ENCODE measurements around the gene DSG2. TPM values are rescaled to one million over a fixed set of nuclear protein-coding genes. Genes with fewer than 3 reads are reported as not detected.

DSG2 gene
- total and polyA plus RNA-seq, 8 donors = 6.1 to 130 (median 17.1) TPM

- 51 to 60% (median 53%) methylated on average over 1 of the region's 1 CpG for WGBS, 5 donors
- intact Hi-C loops (cut with DNase I; ENCODE audit: low total_unique reads) = no loop called here
- no peak overlapping the region for H3K4me3 ChIP-seq
- no peak for DNase-seq
- H3K36me3 ChIP-seq = no peaks in the 10 kb centered on the region
- TF ChIP-seq EP300 (IDR thresholded peaks at IDR 0.05) (no peak), CTCF (IDR thresholded peaks at IDR 0.05) (no peak), POLR2A (IDR thresholded peaks at IDR 0.05) (no peak), POLR2AphosphoS5 (IDR thresholded peaks at IDR 0.05) (peak in 1 of 3 donors; percentile 4)
- H3K9me3 ChIP-seq = no peaks in the 10 kb centered on the region
- peak overlapping the region in 1 of 5 donors; percentile 24 for H3K27ac ChIP-seq
- no peaks in the 10 kb centered on the region for H3K4me1 ChIP-seq
- H3K27me3 ChIP-seq = no peaks in the 10 kb centered on the region
Observed at GRCh38 chr18:31490387-31490786, 7.6 kb upstream of the DSG2 start.

- no peaks in the 10 kb centered on the region for H3K36me3 ChIP-seq
- intact Hi-C loops (cut with DNase I; ENCODE audit: low total_unique reads) = no loop called here
- no peak overlapping the region for H3K4me3 ChIP-seq
- peak overlapping the region in 1 of 5 donors; percentile 24 for H3K27ac ChIP-seq
- no peaks in the 10 kb centered on the region for H3K4me1 ChIP-seq
- no peak for TF ChIP-seq CTCF (IDR thresholded peaks at IDR 0.05)
- TF ChIP-seq POLR2AphosphoS5 (IDR thresholded peaks at IDR 0.05) = no peak
- TF ChIP-seq EP300 (IDR thresholded peaks at IDR 0.05) = no peak
- no peak for TF ChIP-seq POLR2A (IDR thresholded peaks at IDR 0.05)
- no peak for DNase-seq
- H3K27me3 ChIP-seq = no peaks in the 10 kb centered on the region
- no peaks in the 10 kb centered on the region for H3K9me3 ChIP-seq
Observed at GRCh38 chr18:31490833-31491232, 7.1 kb upstream of the DSG2 start.

DNA sequence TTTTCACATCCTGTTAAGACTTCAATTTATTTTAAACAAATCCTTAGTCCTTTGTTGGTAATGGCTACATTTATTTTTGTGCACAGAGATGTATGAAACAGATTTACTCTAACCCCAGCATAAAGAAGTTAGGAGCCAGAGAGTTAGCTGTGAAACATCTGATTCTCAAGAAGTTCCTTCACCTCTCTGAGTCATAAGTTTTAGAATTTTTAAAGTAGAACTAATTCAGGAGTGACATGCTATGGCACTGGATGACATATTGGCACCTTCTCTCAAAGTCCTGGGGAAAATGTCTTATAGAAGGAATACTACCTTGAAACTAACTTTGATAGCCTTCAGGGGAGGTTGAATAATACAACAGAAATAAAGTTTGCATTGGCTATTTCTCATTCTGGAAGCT lies 6.4 kb upstream of the DSG2 start:
- H3K9me3 ChIP-seq = no peaks in the 10 kb centered on the region

GRCh38 chr18:31492671-31493070 lies 5.3 kb upstream of the DSG2 start:
- 91 to 96% (median 93%) methylated on average over 9 of the region's 9 CpGs for WGBS, 5 donors

More for the DNA sequence above, 6.4 kb upstream of the DSG2 start:
- H3K4me1 ChIP-seq = no peaks in the 10 kb centered on the region
- no peak overlapping the region for H3K4me3 ChIP-seq
- no peak overlapping the region for H3K27ac ChIP-seq
- DNase-seq = no peak
- TF ChIP-seq POLR2A (IDR thresholded peaks at IDR 0.05) (no peak), POLR2AphosphoS5 (IDR thresholded peaks at IDR 0.05) (no peak), CTCF (IDR thresholded peaks at IDR 0.05) (no peak), EP300 (IDR thresholded peaks at IDR 0.05) (no peak)
- no peaks in the 10 kb centered on the region for H3K27me3 ChIP-seq
- no peaks in the 10 kb centered on the region for H3K36me3 ChIP-seq
- intact Hi-C loops (cut with DNase I; ENCODE audit: low total_unique reads) = no loop called here

DNA sequence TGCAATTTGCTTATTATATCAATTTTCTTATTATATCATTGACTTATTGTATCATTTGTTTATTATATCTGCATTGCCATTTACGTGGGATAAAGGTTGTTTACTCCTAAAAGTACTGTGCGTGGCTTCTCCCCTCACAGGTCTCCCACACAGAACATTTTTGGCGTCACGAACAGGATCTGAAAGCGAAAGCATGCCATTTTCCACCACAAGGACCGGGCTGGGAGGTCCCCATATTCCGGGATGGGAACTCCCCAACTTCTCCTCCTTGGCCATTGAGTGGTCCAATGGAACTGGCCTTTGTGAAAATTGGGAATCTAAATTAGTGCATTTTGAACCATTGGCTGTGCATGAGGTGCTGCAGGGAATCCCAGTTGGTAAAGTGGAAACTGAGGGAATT lies 4.8 kb upstream of the DSG2 start:
- Histone ChIP-seq H3K36me3 (no peaks in the 10 kb centered on the region), H3K27ac (no peak overlapping the region), H3K4me1 (peaks cover 0 to 6% (median 5%) of the 10 kb centered on the region in 4 donors), H3K9me3 (no peaks in the 10 kb centered on the region), H3K27me3 (peaks cover 0 to 12% (median 9%) of the 10 kb centered on the region in 3 donors), H3K4me3 (no peak overlapping the region)
- WGBS, 5 donors = 74 to 89% (median 88%) methylated on average over 7 of the region's 7 CpGs
- intact Hi-C loops (cut with DNase I; ENCODE audit: low total_unique reads) = no loop called here
- TF ChIP-seq POLR2AphosphoS5 (IDR thresholded peaks at IDR 0.05) (no peak), POLR2A (IDR thresholded peaks at IDR 0.05) (no peak), EP300 (IDR thresholded peaks at IDR 0.05) (no peak), CTCF (IDR thresholded peaks at IDR 0.05) (no peak)
- no peak for DNase-seq

More at GRCh38 chr18:31492671-31493070, 5.3 kb upstream of the DSG2 start:
- Histone ChIP-seq H3K27me3 (peaks cover 0 to 7% (median 4%) of the 10 kb centered on the region in 3 donors), H3K27ac (no peak overlapping the region), H3K4me3 (no peak overlapping the region), H3K9me3 (no peaks in the 10 kb centered on the region), H3K4me1 (peaks cover 0 to 2% (median 2%) of the 10 kb centered on the region in 4 donors), H3K36me3 (no peaks in the 10 kb centered on the region)
- no peak for TF ChIP-seq POLR2A (IDR thresholded peaks at IDR 0.05)
- intact Hi-C loops (cut with DNase I; ENCODE audit: low total_unique reads) = no loop called here
- no peak for DNase-seq
